HG02588 (cell line): ENCODE results near the gene AK9.
"Not testable (repeated sequence)": the region's sequence is repeated elsewhere in the genome, so short reads cannot be mapped to it uniquely, and the experiment has no call there.

Experiments used
- ATAC-seq: cut with Tn5 transposase; IDR thresholded peaks from one replicate; pipeline ENCODE4 v1.9.1; 2021; ENCODE audit warnings: mild to moderate bottlenecking, moderate library complexity; ENCODE audit not compliant: unreplicated experiment

The AK9 gene

DNA sequence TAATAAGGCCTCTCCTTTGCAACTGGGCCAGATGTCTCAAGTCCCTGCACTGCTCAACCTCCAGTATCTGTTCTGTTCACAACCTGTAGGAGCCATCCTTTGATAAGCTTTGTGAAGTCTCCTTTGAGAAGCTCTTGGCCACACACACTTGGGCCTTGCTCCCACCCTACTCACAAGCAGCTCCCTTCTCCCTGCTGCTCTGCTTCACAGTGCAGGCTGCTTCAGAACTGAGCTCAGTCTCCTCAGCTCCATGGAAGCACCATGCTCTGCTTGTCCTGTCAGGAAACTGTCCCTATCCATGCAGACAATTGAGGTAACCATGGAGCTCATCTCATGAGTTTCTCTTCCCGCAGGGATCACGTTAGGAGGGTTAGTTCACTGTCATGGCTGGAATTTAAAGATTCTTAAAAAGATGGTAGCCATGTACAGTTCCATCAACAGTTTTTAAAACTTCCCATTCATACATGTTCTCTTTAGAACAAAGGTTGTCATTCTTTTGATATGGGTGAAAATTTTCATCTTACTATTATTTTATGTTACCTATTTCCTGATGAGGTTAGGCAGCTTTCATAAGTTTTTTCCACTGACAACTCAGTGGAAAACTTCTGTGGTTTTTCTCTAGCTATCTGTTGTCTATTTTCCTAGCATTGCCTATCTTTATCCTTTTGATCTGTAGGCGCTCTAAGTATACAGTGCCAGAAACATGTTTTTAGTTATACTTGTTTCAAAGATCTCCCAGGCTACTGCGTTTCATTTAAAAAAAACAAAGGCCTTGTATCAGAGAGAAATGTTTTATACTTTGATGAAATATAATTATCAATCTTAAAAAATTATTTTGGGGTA lies 62.6 kb downstream of the AK9 start:
- ATAC-seq, result no peak

DNA sequence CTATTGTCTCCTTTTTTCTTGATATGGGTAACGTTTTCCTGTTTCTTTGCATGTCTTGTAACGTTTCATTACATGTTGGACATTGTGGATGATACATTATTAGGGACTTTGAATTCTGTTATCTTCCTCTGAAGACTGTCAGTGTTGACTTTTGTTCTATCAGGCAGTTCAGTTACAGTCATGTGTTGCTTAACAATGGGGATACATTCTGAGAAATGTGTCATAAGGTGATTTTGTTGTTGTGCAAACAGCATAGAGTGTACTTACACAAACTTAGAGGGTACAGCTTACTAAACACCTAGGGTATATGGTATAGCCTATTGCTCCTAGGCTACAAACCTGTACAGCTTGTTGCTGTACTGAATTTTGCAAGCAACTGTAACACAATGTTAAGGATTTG lies 64.7 kb downstream of the AK9 start:
- ATAC-seq, result no peak

DNA sequence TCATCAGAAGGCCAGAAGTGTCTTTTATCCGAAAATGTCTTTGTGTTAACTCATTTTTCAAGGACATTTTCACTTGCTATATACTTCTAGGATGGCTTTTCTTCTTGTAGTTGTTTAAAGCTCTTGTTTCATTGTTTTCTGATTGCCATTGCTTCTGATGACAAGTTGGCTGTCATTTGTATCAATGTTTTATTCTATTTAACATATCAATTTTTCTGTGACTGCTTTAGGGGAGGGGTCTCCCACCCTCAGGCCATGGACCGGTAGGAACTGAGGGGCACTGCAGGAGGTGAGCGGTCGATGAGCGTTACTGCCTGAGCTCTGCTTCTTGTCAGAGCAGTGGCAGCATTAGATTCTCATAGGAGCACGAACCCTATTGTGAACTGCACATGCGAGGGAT lies 65.8 kb downstream of the AK9 start:
- ATAC-seq, result no peak

DNA sequence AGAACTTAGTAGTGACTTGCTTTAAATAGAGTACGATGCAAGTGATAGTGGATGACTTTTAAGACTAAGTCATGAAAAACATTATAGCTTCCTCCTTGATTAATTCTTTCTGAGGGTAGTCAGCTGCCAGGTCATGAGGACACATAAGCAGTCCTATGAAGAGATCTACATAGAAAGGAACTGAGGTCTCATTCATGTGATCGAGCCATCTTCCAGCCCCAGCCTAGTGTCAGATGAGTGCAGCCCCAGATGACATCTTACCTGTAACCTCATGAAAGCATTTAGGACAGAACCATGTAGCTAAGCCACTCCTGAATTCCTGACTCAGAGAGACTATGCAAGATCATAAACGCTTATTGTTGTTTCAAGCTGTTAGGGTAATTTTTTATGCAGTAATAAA lies 67.7 kb downstream of the AK9 start:
- no peak for ATAC-seq

DNA sequence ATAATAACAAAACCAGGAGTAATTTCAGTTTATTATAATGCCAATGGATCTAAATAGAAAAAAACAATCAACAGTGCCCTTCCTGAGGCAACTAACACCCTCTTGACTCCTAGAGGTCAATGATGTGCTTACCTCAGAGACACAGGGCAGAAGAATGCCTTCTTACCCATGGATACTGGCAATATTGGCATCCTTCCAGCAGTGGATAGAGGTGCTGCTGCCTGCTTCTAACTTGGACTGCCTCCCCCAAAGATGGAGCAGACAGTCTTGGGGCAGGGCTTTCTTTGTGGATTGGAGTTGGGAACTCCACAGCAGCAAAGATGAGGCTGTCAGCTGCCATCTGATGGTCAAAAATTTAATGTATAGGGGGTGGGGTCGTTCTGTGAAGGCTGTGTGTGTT lies 78.7 kb downstream of the AK9 start:
- ATAC-seq, result no peak

- ATAC-seq, result no peak
Observed at GRCh38 chr6:109611502-109611901, 79.5 kb downstream of the AK9 start.

- ATAC-seq, result no peak
Observed at GRCh38 chr6:109610590-109610989, 80.4 kb downstream of the AK9 start.

- no peak for ATAC-seq
Observed at GRCh38 chr6:109609737-109610136, 81.3 kb downstream of the AK9 start.

DNA sequence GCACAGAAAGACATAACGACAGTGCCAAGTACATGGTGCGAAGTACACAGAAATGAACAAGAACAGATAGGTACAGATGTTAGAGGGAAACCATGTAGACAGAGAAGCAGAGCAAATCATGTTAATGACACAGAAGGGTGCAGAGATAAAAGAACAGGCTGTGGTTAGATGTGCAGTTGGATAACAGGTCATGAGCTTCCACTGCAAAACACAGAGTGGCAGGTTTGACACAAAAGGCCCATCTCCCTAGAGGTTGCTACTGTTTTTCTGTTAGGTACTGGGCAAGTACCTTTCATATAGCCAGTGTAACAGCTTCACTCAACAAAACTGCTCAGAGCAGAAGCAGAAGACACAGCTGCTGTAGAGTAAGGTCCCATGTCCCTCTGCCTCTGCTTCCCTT lies 84.6 kb downstream of the AK9 start:
- no peak for ATAC-seq

DNA sequence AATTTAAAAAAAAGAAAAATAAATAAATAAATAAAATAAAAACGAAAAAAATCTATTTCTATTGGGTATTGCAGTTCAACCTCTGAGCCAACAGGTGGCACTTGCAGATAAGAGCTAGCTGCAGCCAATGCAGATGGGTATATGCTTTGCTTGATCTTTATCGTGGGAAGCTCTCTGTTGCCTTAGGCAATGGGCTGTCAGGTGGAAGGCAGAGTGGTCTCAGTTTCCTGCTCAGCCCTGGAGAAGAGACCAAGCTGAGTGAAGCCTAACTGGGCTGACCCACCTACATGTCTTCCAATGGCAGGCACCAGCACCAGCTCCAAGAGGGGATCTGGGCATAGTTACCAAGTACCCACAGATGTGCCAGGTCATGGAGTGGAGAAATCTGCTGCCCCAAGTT lies 95.0 kb downstream of the AK9 start:
- no peak for ATAC-seq

DNA sequence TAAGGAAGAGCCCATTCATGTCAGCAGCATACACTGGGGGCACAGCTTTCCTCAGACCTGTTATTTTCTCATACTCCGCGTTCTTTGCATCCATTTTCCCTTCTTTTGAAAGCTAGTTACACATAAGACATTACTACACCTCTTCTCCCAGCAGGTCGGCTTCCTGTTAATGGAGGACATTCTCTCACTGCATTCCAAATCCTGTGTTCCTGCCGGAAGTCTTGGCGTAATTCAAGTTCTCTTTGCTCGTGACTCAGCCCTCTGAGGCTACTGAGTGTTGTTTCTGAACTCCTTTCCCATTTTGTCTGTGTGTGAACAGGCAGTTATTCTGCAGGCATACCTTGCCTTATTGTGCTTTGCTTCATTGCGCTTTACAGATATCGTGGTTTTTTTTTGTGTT lies 110.5 kb downstream of the AK9 start:
- no peak for ATAC-seq

DNA sequence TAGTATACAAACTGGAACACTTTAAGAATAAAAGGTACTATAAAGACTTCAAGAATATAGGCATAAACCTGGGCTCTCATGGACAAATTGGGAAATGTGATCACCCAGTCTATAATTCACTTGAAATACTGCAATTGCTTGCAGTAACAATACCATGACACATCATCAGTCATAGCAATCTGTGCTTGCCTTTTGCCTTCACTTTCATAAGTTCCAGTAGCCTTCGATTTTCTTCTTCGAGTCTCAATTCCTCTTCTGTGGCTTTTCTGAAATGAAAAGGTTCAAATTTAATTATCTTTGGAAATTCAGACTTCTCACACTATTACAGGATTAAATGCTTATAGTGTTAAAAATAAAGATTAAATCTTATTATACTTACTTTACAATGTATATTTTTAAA lies 111.6 kb downstream of the AK9 start:
- peak; percentile 71 for ATAC-seq

- not testable (repeated sequence) for ATAC-seq
Observed at GRCh38 chr6:109569901-109570300, 121.1 kb downstream of the AK9 start.

GRCh38 chr6:109561844-109562243 lies 129.2 kb downstream of the AK9 start:
- ATAC-seq, result no peak

GRCh38 chr6:109531446-109531845 lies 159.6 kb downstream of the AK9 start:
- ATAC-seq, result no peak

GRCh38 chr6:109527989-109528388 lies 163.0 kb downstream of the AK9 start:
- no peak for ATAC-seq

GRCh38 chr6:109526905-109527628 lies 163.9 kb downstream of the AK9 start:
- no peak for ATAC-seq

- ATAC-seq, result no peak
Observed at GRCh38 chr6:109524129-109524528, 166.9 kb downstream of the AK9 start.

DNA sequence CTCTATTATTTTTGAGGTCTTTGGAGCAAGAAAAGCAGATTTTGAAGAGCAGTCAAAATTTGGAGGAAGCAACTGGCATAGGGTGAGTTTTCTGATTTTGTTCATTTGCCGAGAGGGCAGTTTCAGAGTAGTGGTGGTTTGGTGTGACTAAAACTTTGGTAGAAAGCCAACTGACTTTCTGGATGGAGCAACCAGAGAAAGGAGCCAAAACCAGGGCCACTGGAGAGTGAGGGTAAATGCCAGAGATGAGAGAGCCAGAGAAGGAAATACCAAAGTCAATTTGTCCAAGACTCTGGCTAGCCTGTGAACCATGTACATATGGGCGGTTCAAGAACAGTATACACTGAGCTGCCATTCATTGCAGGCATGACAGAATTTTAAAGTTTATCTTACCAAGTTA lies 167.5 kb downstream of the AK9 start:
- ATAC-seq, result no peak

GRCh38 chr6:109521080-109521479 lies 169.9 kb downstream of the AK9 start:
- no peak for ATAC-seq

DNA sequence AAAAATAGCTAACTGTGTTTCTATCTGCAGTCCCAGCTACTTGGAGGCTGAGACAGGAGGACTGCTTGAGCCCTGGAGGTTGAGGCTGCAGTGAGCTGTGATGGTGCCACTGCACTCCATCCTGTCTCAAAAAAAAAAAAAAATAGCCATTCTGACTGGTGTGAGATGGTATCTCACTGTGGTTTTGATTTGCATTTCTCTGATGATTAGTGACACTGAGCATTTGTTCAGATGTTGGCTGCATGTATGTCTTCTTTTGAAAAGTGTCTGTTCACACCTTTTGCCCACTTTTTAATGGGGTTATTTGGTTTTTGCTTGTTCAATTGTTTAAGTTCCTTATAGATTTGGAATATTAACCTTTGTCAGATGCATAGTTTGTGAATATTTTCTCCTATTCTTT lies 171.4 kb downstream of the AK9 start:
- not testable (repeated sequence) for ATAC-seq

DNA sequence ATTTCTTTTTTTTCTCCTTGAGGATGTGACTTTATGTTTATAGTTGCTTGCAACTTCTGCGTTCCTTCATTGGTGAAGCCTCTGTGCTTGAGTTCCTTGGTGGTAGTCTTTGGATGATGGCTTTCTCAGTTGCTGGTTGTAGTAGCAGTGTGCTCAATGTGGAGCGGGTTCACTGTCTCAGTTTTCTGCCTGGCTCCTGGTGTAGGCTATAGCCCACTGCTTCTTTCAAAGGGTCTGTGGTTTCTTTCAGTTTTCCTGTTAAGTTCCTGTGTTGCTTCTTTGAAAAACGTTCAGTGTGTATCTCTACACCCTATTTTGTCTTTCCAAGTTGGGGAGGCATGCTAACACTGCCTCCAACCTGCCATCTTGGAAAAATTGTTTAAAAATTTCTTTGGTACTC lies 174.1 kb downstream of the AK9 start:
- ATAC-seq, result no peak
